Measurements from ENCODE around the gene CLDN19. TPM values are rescaled to one million over a fixed set of nuclear protein-coding genes. Genes with fewer than 3 reads are reported as not detected.

CLDN19 gene
- total and polyA plus RNA-seq, 2 donors from 2014 or later, result 23.2 to 42.5 TPM

DNA sequence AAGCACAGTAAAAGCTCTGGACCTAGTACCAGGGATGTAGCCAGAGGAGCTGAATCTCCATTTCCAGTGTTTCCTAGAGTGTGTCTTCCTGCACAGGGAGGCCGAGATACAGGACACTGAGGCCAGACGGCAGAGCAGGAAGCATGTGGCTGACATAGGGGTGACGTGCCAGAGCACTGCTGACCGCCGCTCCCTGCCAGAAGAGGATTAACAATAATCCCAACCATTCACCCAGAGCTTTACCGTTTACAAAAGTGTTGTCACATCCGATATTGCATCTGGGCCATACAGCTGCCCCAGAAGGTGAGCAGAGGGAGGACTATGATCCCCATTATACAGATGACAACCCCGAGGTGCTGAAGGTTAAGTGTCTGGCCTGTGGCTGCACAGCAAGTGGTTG is 5.8 kb upstream of the CLDN19 start:
- no peaks in the 10 kb centered on the region for H3K9me3 ChIP-seq (ENCODE audit: control insufficient read depth in 2 of 3, insufficient read depth in 1 of 3, low read length in 3 of 3)
- no peak for DNase-seq
- no peak for FAIRE-seq
- TF ChIP-seq, protein P1, sequence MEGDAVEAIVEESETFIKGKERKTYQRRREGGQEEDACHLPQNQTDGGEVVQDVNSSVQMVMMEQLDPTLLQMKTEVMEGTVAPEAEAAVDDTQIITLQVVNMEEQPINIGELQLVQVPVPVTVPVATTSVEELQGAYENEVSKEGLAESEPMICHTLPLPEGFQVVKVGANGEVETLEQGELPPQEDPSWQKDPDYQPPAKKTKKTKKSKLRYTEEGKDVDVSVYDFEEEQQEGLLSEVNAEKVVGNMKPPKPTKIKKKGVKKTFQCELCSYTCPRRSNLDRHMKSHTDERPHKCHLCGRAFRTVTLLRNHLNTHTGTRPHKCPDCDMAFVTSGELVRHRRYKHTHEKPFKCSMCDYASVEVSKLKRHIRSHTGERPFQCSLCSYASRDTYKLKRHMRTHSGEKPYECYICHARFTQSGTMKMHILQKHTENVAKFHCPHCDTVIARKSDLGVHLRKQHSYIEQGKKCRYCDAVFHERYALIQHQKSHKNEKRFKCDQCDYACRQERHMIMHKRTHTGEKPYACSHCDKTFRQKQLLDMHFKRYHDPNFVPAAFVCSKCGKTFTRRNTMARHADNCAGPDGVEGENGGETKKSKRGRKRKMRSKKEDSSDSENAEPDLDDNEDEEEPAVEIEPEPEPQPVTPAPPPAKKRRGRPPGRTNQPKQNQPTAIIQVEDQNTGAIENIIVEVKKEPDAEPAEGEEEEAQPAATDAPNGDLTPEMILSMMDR (IDR thresholded peaks at IDR 0.05; ENCODE audit: borderline replicate concordance, extremely low read depth, insufficient read depth), result no peak
- no peaks in the 10 kb centered on the region for H3K27me3 ChIP-seq (ENCODE audit: control insufficient read depth, insufficient read depth, low read length)
- H3K4me3 ChIP-seq (ENCODE audit: low read length in 3 of 3), result no peak overlapping the region
- no peak overlapping the region for H3K27ac ChIP-seq (ENCODE audit: low read depth in 2 of 2, low read length in 2 of 2)
- no peak overlapping the region for H3K9ac ChIP-seq (ENCODE audit: low read length in 3 of 3)
- peaks cover 0 to 22% (median 14%) of the 10 kb centered on the region in 3 donors for H3K36me3 ChIP-seq (ENCODE audit: control insufficient read depth in 2 of 3, insufficient read depth in 3 of 3, low read length in 3 of 3)
- intact Hi-C loops (cut with DNase I), result loop anchor here (10.0 kb wide), 1 partner anchor 161 kb away; no protein-coding TSS in a partner anchor
- H3K4me1 ChIP-seq (ENCODE audit: control insufficient read depth in 2 of 3, insufficient read depth in 2 of 3, low read depth in 1 of 3, low read length in 3 of 3), result peaks cover 0 to 2% (median 0%) of the 10 kb centered on the region in 3 donors

DNA sequence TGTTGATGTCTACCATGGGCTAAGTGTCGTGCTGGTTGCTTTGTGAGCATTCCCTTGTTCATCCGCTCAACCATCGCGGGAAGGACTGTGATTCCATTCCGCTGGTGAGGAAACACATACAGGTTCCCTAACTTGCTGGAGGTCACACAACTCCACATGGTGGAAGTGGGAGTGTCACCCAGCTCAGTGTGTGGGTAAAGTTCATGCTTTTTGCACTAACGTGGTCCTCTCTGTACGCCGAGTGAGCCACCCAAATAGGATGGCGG is 4.0 kb upstream of the CLDN19 start:
- H3K9me3 ChIP-seq (ENCODE audit: control insufficient read depth in 2 of 3, insufficient read depth in 1 of 3, low read length in 3 of 3), result no peaks in the 10 kb centered on the region
- DNase-seq (no peak), FAIRE-seq (no peak)
- H3K9ac ChIP-seq (ENCODE audit: low read length in 3 of 3), result no peak overlapping the region
- H3K27me3 ChIP-seq (ENCODE audit: control insufficient read depth, insufficient read depth, low read length), result no peaks in the 10 kb centered on the region
- peaks cover 0 to 8% (median 3%) of the 10 kb centered on the region in 3 donors for H3K4me1 ChIP-seq (ENCODE audit: control insufficient read depth in 2 of 3, insufficient read depth in 2 of 3, low read depth in 1 of 3, low read length in 3 of 3)
- intact Hi-C loops (cut with DNase I), result loop anchor here (10.0 kb wide), 1 partner anchor 159 kb away; no protein-coding TSS in a partner anchor
- TF ChIP-seq, protein P1 (IDR thresholded peaks at IDR 0.05; ENCODE audit: borderline replicate concordance, extremely low read depth, insufficient read depth), result no peak
- no peak overlapping the region for H3K27ac ChIP-seq (ENCODE audit: low read depth in 2 of 2, low read length in 2 of 2)
- H3K36me3 ChIP-seq (ENCODE audit: control insufficient read depth in 2 of 3, insufficient read depth in 3 of 3, low read length in 3 of 3), result peaks cover 0 to 12% (median 4%) of the 10 kb centered on the region in 3 donors
- H3K4me3 ChIP-seq (ENCODE audit: low read length in 3 of 3), result no peak overlapping the region

DNA sequence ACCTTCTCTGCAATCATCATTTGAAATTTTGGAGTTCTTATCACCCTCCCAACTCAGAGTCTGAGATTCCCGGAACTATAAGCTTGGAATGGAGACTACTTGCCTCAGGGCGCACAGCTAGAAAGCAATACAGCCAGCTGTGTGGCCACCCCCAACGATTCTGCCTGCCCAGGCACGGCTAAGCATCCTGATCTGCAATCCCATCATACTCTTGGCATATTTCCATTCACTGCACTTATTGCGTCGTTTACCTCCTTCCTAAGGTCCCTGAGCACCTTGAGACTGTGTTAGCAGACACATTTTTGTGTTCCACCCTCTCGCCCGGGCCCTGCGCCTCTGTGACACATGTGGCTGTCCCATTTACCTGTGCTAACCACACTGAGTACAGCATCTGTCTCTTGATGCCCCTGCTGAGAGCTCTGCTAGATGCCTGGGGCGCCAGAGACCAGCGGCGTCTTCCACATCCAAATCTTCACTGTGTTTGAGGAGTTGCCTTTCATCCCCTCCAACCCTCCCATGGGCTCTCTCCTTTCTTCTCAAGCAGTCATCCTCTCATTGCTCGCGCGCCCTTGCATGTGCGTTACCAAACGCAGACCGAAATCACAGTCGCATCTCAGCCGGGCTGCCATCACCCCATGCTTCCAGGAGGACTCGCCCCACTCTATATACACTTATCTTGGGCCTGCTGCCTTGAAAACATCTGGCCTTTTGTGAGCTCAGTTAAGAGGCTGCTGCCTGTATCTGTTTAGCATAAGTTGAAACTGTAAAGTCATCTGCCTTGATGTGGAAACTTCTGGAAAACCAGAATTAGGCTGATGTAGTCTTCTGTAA is 3.5 kb upstream of the CLDN19 start:
- TF ChIP-seq, protein P1 (IDR thresholded peaks at IDR 0.05; ENCODE audit: borderline replicate concordance, extremely low read depth, insufficient read depth), result no peak
- H3K9me3 ChIP-seq (ENCODE audit: control insufficient read depth in 2 of 3, insufficient read depth in 1 of 3, low read length in 3 of 3), result no peaks in the 10 kb centered on the region
- no peak overlapping the region for H3K9ac ChIP-seq (ENCODE audit: low read length in 3 of 3)
- H3K27ac ChIP-seq (ENCODE audit: low read depth in 2 of 2, low read length in 2 of 2), result no peak overlapping the region
- H3K27me3 ChIP-seq (ENCODE audit: control insufficient read depth, insufficient read depth, low read length), result no peaks in the 10 kb centered on the region
- H3K4me3 ChIP-seq (ENCODE audit: low read length in 3 of 3), result no peak overlapping the region
- DNase-seq (peak in 4 of 5 donors; percentile 51 to 58 (median 56)), FAIRE-seq (no peak)
- peaks cover 0 to 10% (median 4%) of the 10 kb centered on the region in 3 donors for H3K36me3 ChIP-seq (ENCODE audit: control insufficient read depth in 2 of 3, insufficient read depth in 3 of 3, low read length in 3 of 3)
- intact Hi-C loops (cut with DNase I), result loop anchor here (10.0 kb wide), 1 partner anchor 159 kb away; no protein-coding TSS in a partner anchor
- H3K4me1 ChIP-seq (ENCODE audit: control insufficient read depth in 2 of 3, insufficient read depth in 2 of 3, low read depth in 1 of 3, low read length in 3 of 3), result peaks cover 0 to 8% (median 3%) of the 10 kb centered on the region in 3 donors
